AG04450 (cell line): ENCODE data around the gene TSPAN6. TPM values are rescaled to one million over a fixed set of nuclear protein-coding genes. Genes with fewer than 3 reads are reported as not detected.

Experiments
- CTCF ChIA-PET: fragments of 300-600, 350-600 bp; formaldehyde crosslinking; extraction: SDS; loops from one replicate; lab custom pipeline; 2022; ENCODE audit warnings: antibody characterized with exemption, inconsistent platforms; lab: Charles Lee
- POLR2A ChIA-PET: fragments of 350-600 bp; formaldehyde crosslinking; extraction: SDS; loops from one replicate; lab custom pipeline; 2021; ENCODE audit warnings: antibody characterized with exemption, inconsistent platforms; lab: Yijun Ruan, JAX
- DNase-seq: peaks from one replicate; pipeline ENCODE4 v3.0.0-alpha.2; 2011; ENCODE audit warnings: low read depth, low spot score
- H3K27ac ChIP-seq: one replicate; pipeline ENCODE4 v1.5.1; 2012; ENCODE audit warnings: low read depth, low read length, control low read depth
- H3K27me3 ChIP-seq: one replicate; pipeline ENCODE4 v1.6.0; 2012; ENCODE audit warnings: low read length; ENCODE audit not compliant: control insufficient read depth, insufficient read depth
- H3K4me3 ChIP-seq: 2 replicates; pipeline ENCODE4 v1.5.1; 2011; ENCODE audit warnings: mild to moderate bottlenecking, low read depth, low read length, control low read depth
- H3K9me3 ChIP-seq: 2 replicates; pipeline ENCODE4 v1.5.1; 2012; ENCODE audit warnings: low read length; ENCODE audit not compliant: control insufficient read depth, insufficient read depth
- CTCF ChIP-seq: IDR thresholded peaks from 2 replicates; pipeline ENCODE4 v1.5.1; 2011; ENCODE audit warnings: low read depth, low read length, control low read depth, inconsistent platforms
- polyA plus RNA-seq: library from polyadenylated mRNA; depleted of rRNA; stranded (reverse); fragments of >200 nt; gene quantifications from 2 replicates; pipeline ENCODE4 v1.2.3, GENCODE V29; 2011

The TSPAN6 gene
- polyA plus RNA-seq, 1 experiment: 49.1 TPM

DNA sequence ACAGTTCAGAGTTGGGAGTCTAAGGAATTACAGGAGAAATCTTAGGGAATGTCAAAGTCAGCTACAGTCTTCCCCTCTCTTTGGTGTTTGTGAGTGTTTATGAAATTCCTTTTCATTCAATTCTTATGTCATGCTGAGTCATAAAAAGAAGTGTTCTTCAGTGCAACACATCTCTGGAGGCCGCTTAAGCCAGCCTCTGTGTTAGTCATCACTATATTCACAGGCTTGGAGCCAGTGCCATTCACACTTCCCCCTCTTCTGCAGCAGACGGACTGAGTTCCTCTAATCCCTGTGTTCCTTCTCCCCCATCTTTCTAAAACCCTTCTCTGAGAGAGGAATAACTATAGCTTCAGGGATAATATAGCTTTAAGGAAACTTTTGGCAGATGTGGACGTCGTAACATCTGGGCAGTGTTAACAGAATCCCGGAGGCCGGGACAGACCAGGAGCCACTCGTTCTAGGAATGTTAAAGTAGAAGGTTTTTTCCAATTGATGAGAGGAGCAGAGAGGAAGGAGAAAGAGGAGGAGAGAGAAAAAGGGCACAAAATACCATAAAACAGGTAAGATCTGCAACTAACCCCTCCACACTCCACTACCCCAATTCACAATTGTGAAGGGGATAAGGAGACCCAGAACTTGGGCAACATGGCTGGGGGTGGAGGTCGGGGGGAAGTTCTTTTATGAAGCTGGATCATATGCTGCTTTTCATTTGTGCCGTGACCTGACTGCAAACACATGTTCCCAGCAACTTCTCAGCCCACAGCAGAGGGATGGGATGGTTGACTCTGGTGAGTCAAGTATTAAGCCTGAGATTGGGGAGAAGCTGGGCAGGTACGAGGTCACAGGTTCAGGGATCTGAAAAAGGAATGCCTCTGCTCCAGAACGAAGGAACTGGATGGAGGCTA lies 7.6 kb upstream of the TSPAN6 start, which contains the start of gene SRPX2:
Gene SRPX2 (plus strand): TSS at position 244 of the 905 bp plus-strand sequence. CDS start 2,124 bp downstream, outside the sequence.
- no peaks in the 10 kb centered on the region for H3K9me3 ChIP-seq
- peak within 1 kb of the TSS; percentile 94 for H3K27ac ChIP-seq
- POLR2A ChIA-PET: interaction anchor here (0.6 kb wide), 1 partner anchor 16 kb away, joined by 3 read pairs; no protein-coding TSS in a partner anchor
- CTCF ChIA-PET: interaction anchor here (0.7 to 2.1 kb wide), 4 partner anchors 11 to 124 kb away, joined by 3 to 7 read pairs (median 4); no protein-coding TSS in a partner anchor
- TF ChIP-seq CTCF: no peak
- H3K4me3 ChIP-seq: peak within 1 kb of the TSS; percentile 65
- peak; percentile 74 for DNase-seq
- H3K27me3 ChIP-seq: no peaks in the 10 kb centered on the region

GRCh38 chrX:100643212-100643611 lies 6.6 kb upstream of the TSPAN6 start:
- CTCF ChIA-PET: interaction anchor here (1.8 to 2.1 kb wide), 2 partner anchors 12 to 28 kb away, joined by 5 to 7 read pairs; no protein-coding TSS in a partner anchor
- POLR2A ChIA-PET: no interaction called here
- Histone ChIP-seq H3K27ac (peak overlapping the region; percentile 94), H3K4me3 (no peak overlapping the region), H3K9me3 (no peaks in the 10 kb centered on the region), H3K27me3 (no peaks in the 10 kb centered on the region)
- no peak for TF ChIP-seq CTCF
- no peak for DNase-seq

- POLR2A ChIA-PET: no interaction called here
- H3K27me3 ChIP-seq: no peaks in the 10 kb centered on the region
- DNase-seq: no peak
- no peak overlapping the region for H3K27ac ChIP-seq
- no peaks in the 10 kb centered on the region for H3K9me3 ChIP-seq
- CTCF ChIA-PET: interaction anchor here (1.9 kb wide), 1 partner anchor 126 kb away, joined by 4 read pairs; no protein-coding TSS in a partner anchor
- H3K4me3 ChIP-seq: no peak overlapping the region
- TF ChIP-seq CTCF: no peak
Measured at GRCh38 chrX:100642290-100642689, 5.7 kb upstream of the TSPAN6 start.

DNA sequence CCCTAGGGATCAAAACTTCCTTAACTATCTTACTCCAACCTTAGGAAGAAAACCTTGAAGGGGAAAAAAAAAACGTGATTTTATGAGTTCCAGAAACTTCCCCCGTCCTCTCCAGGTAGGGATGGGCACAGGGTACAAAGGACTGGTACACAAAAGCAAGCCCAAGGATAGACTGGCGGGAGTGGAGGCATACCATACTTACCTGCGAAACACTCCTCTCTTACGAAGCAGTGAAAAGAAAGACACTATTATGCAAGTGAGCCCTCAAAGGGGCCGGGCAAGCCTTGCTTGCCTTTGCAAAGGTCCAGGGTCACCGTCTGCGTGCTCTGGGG lies 651 bp downstream of the TSPAN6 start:
- ChIA-PET POLR2A (interaction anchor here (0.7 to 1.7 kb wide), 2 partner anchors 9 to 13 kb away, joined by 3 to 11 read pairs; no protein-coding TSS in a partner anchor), CTCF (interaction anchor here (2.0 to 4.0 kb wide), 5 partner anchors 12 to 133 kb away, joined by 13 to 49 read pairs (median 28); no protein-coding TSS in a partner anchor)
- Histone ChIP-seq H3K27me3 (no peaks in the 10 kb centered on the region), H3K9me3 (no peaks in the 10 kb centered on the region), H3K27ac (no peak overlapping the region), H3K4me3 (peak overlapping the region; percentile 70)
- no peak for TF ChIP-seq CTCF
- no peak for DNase-seq
